GM18519 (cell line): Measurements from ENCODE around the gene GLRX5.
"Not testable (repeated sequence)": the region's sequence is repeated elsewhere in the genome, so short reads cannot be mapped to it uniquely, and the experiment has no call there.

Experiments used
- ATAC-seq: cut with Tn5 transposase; IDR thresholded peaks from one replicate; pipeline ENCODE4 v1.9.1; 2021; ENCODE audit warnings: mild to moderate bottlenecking, moderate library complexity; ENCODE audit not compliant: unreplicated experiment, low FRiP score

The GLRX5 gene

GRCh38 chr14:95498622-95499353 is 36.1 kb upstream of the GLRX5 start:
- no peak for ATAC-seq

GRCh38 chr14:95499354-95499750 is 35.5 kb upstream of the GLRX5 start:
- ATAC-seq = no peak

- ATAC-seq = no peak
These were observed 34.6 kb upstream of the GLRX5 start for GRCh38 chr14:95500201-95500681.

GRCh38 chr14:95500772-95501401 is 34.0 kb upstream of the GLRX5 start:
- no peak for ATAC-seq

GRCh38 chr14:95502381-95502950 is 32.4 kb upstream of the GLRX5 start:
- no peak for ATAC-seq

GRCh38 chr14:95503365-95504134 is 31.3 kb upstream of the GLRX5 start:
- ATAC-seq = peak; percentile 54

GRCh38 chr14:95504135-95505029 is 30.5 kb upstream of the GLRX5 start:
- no peak for ATAC-seq

- ATAC-seq = no peak
These were observed 29.7 kb upstream of the GLRX5 start for GRCh38 chr14:95505030-95505589.

- ATAC-seq = no peak
These were observed 27.7 kb upstream of the GLRX5 start for GRCh38 chr14:95507174-95507573.

GRCh38 chr14:95507701-95508103 is 27.1 kb upstream of the GLRX5 start:
- ATAC-seq = no peak

- ATAC-seq = no peak
These were observed 26.5 kb upstream of the GLRX5 start for GRCh38 chr14:95508377-95508776.

GRCh38 chr14:95509495-95509894 is 25.4 kb upstream of the GLRX5 start:
- ATAC-seq = no peak

GRCh38 chr14:95510344-95510743 is 24.5 kb upstream of the GLRX5 start:
- ATAC-seq = not testable (repeated sequence)

GRCh38 chr14:95510804-95511203 is 24.0 kb upstream of the GLRX5 start:
- no peak for ATAC-seq

GRCh38 chr14:95511687-95512086 is 23.2 kb upstream of the GLRX5 start:
- ATAC-seq = no peak

- no peak for ATAC-seq
These were observed 21.6 kb upstream of the GLRX5 start for GRCh38 chr14:95513291-95513690.

- ATAC-seq = no peak
These were observed 20.4 kb upstream of the GLRX5 start for GRCh38 chr14:95514131-95515079.

GRCh38 chr14:95515080-95515489 is 19.8 kb upstream of the GLRX5 start:
- ATAC-seq = no peak
